ENCODE results near the gene RHBG. TPM values are rescaled to one million over a fixed set of nuclear protein-coding genes. Genes with fewer than 3 reads are reported as not detected.
A peak's percentile ranks its signal among the peaks of the same experiment; 100 is the strongest.
"Not testable (repeated sequence)": the region's sequence is repeated elsewhere in the genome, so short reads cannot be mapped to it uniquely, and the experiment has no call there.

Gene RHBG
- total and polyA plus RNA-seq, 2 experiments from 2014 or later = 1.2 to 1.6 TPM

DNA sequence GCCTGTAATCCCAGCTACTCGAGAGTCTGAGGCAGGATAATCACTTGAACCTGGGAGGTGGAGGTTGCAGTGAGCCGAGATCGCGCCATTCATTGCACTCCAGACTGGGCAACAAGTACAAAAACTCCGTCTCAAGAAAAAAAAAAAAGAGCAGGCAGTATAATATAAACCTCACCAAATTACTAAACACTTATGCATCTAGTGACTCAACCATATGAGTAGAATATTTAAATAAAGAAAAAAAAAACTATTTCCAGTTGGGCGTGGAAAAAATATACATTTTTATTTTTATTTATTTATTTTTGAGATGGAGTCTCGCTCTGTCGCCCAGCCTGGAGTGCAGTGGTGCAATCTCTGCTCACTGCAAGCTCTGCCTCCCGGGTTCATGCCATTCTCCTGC is 45.8 kb upstream of the RHBG start:
- H3K27ac Mint-ChIP-seq; H3K4me3 Mint-ChIP-seq; H2AFZ ChIP-seq; H3K9me3 Mint-ChIP-seq; H3K27ac ChIP-seq (ENCODE audit: low read depth); H3K4me1 ChIP-seq (ENCODE audit: insufficient read depth); ATAC-seq; DNase-seq (ENCODE audit: low spot score); H3K27me3 ChIP-seq (ENCODE audit: insufficient read depth); H3K9me2 ChIP-seq (ENCODE audit: insufficient read depth); H3K27me3 Mint-ChIP-seq (ENCODE audit: insufficient read depth, low read depth, poor library complexity); H3K4me2 ChIP-seq; H3K4me3 ChIP-seq; H3K4me1 Mint-ChIP-seq: not testable (repeated sequence)
- peaks cover 75% of the 10 kb centered on the region for H3K36me3 ChIP-seq (ENCODE audit: insufficient read depth)
- H4K20me1 ChIP-seq (replicated peaks; ENCODE audit: insufficient read depth) = peaks cover 41% of the 10 kb centered on the region
- H3K79me2 ChIP-seq (replicated peaks; ENCODE audit: insufficient read depth) = peaks cover 16% of the 10 kb centered on the region
- H3K36me3 Mint-ChIP-seq (ENCODE audit: low read depth) = peaks cover 84% of the 10 kb centered on the region
- peaks cover 56% of the 10 kb centered on the region for H3F3A ChIP-seq (replicated peaks; ENCODE audit: low read depth)

DNA sequence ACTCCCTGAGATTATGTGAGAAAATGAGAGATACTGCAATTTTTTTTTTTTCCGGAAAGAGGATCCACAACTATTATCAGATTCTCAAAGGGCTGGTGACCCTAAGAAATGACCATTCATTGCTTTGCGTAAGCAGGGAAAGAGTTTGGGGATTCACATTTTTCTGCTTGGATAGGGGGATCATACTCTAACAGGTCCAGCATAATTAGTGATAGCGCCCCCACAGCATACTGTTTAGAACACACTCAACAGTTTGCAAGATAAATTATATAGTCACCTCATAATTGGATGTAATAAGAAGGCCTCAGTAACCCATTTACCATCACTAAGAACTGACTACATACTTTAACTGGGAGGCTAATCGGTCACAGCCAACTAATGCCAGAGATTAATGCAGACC is 32.8 kb upstream of the RHBG start:
- H3K36me3 Mint-ChIP-seq (ENCODE audit: low read depth) = peaks cover 69% of the 10 kb centered on the region

DNA sequence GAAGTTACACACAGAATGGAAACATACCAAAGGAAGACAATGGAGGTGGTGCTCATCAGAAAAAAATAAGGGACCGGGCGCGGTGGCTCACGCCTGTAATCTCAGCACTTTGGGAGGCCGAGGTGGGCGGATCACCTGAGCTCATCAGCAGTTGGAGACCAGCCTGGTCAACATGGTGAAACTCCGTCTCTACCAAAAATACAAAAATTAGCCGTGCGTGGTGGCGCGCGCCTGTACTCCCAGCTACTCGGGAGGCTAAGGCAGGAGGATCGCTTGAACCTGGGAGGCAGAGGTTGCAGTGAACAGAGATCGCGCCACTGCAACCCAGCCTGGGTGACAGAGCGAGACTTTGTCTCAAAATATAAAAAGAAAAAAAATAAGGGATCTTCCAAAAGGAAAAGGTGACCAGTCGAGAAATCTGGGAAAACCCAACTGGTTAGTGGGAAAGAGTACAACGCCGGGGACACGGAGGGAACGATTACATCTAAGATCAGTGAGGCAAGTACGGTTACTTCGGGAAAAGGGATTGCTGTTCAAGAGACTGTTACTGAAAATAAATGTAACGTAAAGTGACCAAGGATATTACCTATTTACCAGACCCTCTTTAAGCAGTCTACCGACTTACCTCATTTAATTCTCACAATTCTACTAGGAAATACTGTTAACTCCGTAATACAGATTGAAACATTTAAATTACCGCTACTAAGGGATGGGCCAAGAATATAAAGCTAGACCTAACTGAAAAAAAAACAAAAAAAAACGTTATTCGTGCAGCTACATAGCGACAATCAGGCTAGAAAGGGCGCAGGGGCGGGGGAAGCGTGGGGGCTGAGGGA is 31.7 kb upstream of the RHBG start:
- peak overlapping the region; percentile 98 for H3K27ac Mint-ChIP-seq
- H3K4me3 Mint-ChIP-seq = peak overlapping the region; percentile 100
- H3K4me2 ChIP-seq = peak overlapping the region; percentile 85
- H3K27ac ChIP-seq (ENCODE audit: low read depth) = peak overlapping the region; percentile 72; the same call in 1 of the 2 replicates
- peaks cover 57% of the 10 kb centered on the region for H3K79me2 ChIP-seq (replicated peaks; ENCODE audit: insufficient read depth)
- ATAC-seq = no peak
- no peak for DNase-seq (ENCODE audit: low spot score)
- peaks cover 58% of the 10 kb centered on the region for H3K36me3 Mint-ChIP-seq (ENCODE audit: low read depth)
- H3K27me3 ChIP-seq (ENCODE audit: insufficient read depth) = no peaks in the 10 kb centered on the region
- H2AFZ ChIP-seq = 0 out of 2 replicates have a peak overlapping the region, but pooled peaks have one; percentile 54
- peak overlapping the region; percentile 95 for H3K4me3 ChIP-seq
- peaks cover 38% of the 10 kb centered on the region for H4K20me1 ChIP-seq (replicated peaks; ENCODE audit: insufficient read depth)
- peaks cover 13% of the 10 kb centered on the region for H3K4me1 Mint-ChIP-seq
- peaks cover 6% of the 10 kb centered on the region; the same call in 1 of the 3 replicates for H3K9me3 Mint-ChIP-seq
- H3K4me1 ChIP-seq (ENCODE audit: insufficient read depth) = peaks cover 9% of the 10 kb centered on the region
- no peaks in the 10 kb centered on the region for H3K9me2 ChIP-seq (ENCODE audit: insufficient read depth)
- peaks cover 33% of the 10 kb centered on the region for H3K36me3 ChIP-seq (ENCODE audit: insufficient read depth)
- peaks cover 24% of the 10 kb centered on the region for H3F3A ChIP-seq (replicated peaks; ENCODE audit: low read depth)
- H3K27me3 Mint-ChIP-seq (ENCODE audit: insufficient read depth, low read depth, poor library complexity) = peaks cover 10% of the 10 kb centered on the region
- TF ChIP-seq ZNF114 (CRISPR knock-in tag; IDR thresholded peaks at IDR 0.05) (no peak), JUNB (IDR thresholded peaks at IDR 0.05; ENCODE audit: unreplicated experiment) (no peak), CREB1 (CRISPR knock-in tag; IDR thresholded peaks at IDR 0.05; ENCODE audit: low read depth) (no peak), POLR2AphosphoS5 (IDR thresholded peaks at IDR 0.05; ENCODE audit: low read depth) (no peak), STAT1 (IDR thresholded peaks at IDR 0.05; ENCODE audit: unreplicated experiment) (no peak), EZH2 (IDR thresholded peaks at IDR 0.05; ENCODE audit: low read depth, unreplicated experiment) (no peak), NANOG (IDR thresholded peaks at IDR 0.05; ENCODE audit: borderline replicate concordance) (no peak)
- TF ChIP-seq, protein P1, sequence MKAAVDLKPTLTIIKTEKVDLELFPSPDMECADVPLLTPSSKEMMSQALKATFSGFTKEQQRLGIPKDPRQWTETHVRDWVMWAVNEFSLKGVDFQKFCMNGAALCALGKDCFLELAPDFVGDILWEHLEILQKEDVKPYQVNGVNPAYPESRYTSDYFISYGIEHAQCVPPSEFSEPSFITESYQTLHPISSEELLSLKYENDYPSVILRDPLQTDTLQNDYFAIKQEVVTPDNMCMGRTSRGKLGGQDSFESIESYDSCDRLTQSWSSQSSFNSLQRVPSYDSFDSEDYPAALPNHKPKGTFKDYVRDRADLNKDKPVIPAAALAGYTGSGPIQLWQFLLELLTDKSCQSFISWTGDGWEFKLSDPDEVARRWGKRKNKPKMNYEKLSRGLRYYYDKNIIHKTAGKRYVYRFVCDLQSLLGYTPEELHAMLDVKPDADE (IDR thresholded peaks at IDR 0.05) = no peak
- TF ChIP-seq, protein P2, sequence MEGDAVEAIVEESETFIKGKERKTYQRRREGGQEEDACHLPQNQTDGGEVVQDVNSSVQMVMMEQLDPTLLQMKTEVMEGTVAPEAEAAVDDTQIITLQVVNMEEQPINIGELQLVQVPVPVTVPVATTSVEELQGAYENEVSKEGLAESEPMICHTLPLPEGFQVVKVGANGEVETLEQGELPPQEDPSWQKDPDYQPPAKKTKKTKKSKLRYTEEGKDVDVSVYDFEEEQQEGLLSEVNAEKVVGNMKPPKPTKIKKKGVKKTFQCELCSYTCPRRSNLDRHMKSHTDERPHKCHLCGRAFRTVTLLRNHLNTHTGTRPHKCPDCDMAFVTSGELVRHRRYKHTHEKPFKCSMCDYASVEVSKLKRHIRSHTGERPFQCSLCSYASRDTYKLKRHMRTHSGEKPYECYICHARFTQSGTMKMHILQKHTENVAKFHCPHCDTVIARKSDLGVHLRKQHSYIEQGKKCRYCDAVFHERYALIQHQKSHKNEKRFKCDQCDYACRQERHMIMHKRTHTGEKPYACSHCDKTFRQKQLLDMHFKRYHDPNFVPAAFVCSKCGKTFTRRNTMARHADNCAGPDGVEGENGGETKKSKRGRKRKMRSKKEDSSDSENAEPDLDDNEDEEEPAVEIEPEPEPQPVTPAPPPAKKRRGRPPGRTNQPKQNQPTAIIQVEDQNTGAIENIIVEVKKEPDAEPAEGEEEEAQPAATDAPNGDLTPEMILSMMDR (conservative IDR thresholded peaks at IDR 0.05; ENCODE audit: low read depth in 2 of 2) = no peak

More for the DNA sequence above, 32.8 kb upstream of the RHBG start:
- ATAC-seq = no peak
- Histone ChIP-seq H3K27ac (ENCODE audit: low read depth) (no peak overlapping the region), H3K79me2 (replicated peaks; ENCODE audit: insufficient read depth) (peaks cover 60% of the 10 kb centered on the region), H3K4me2 (peak overlapping the region; percentile 85), H2AFZ (no peak overlapping the region), H3K9me2 (ENCODE audit: insufficient read depth) (no peaks in the 10 kb centered on the region), H3K4me1 (ENCODE audit: insufficient read depth) (peaks cover 9% of the 10 kb centered on the region), H4K20me1 (replicated peaks; ENCODE audit: insufficient read depth) (peaks cover 38% of the 10 kb centered on the region), H3K27me3 (ENCODE audit: insufficient read depth) (no peaks in the 10 kb centered on the region), H3K4me3 (peak overlapping the region; percentile 95), H3F3A (replicated peaks; ENCODE audit: low read depth) (peaks cover 27% of the 10 kb centered on the region), H3K36me3 (ENCODE audit: insufficient read depth) (peaks cover 43% of the 10 kb centered on the region)
- TF ChIP-seq, protein P2 (conservative IDR thresholded peaks at IDR 0.05; ENCODE audit: low read depth in 2 of 2) = peak; percentile 51 to 55
- no peak for TF ChIP-seq EZH2 (IDR thresholded peaks at IDR 0.05; ENCODE audit: low read depth, unreplicated experiment)
- no peak for TF ChIP-seq STAT1 (IDR thresholded peaks at IDR 0.05; ENCODE audit: unreplicated experiment)
- no peak for TF ChIP-seq ZNF114 (CRISPR knock-in tag; IDR thresholded peaks at IDR 0.05)
- peaks cover 13% of the 10 kb centered on the region for H3K4me1 Mint-ChIP-seq
- peaks cover 6% of the 10 kb centered on the region; the same call in 1 of the 3 replicates for H3K9me3 Mint-ChIP-seq
- no peak overlapping the region for H3K27ac Mint-ChIP-seq
- peak overlapping the region; percentile 100 for H3K4me3 Mint-ChIP-seq
- peaks cover 10% of the 10 kb centered on the region for H3K27me3 Mint-ChIP-seq (ENCODE audit: insufficient read depth, low read depth, poor library complexity)
- peak; percentile 65 for DNase-seq (ENCODE audit: low spot score)

Data from GM23338 (cell line).